Lower leg skin (tissue), 3 donors: ENCODE data around the gene REEP3.

Experiments used
- POLR2A ChIP-seq, 2 donors: fragments of 450-650 bp; IDR thresholded peaks; one replicate each; pipeline ENCODE4 v1.6.1; 2016 to 2017; ENCODE audit warnings: antibody characterized with exemption in 2 of 2, mild to moderate bottlenecking in 1 of 2, moderate library complexity in 1 of 2
- TF ChIP-seq, protein P1 (sequence below), 3 donors: fragments of 450-650 bp; IDR thresholded peaks; one replicate each; pipeline ENCODE4 v1.5.1; 2016; ENCODE audit warnings: antibody characterized with exemption in 3 of 3, mild to moderate bottlenecking in 3 of 3, moderate library complexity in 2 of 3

DNA sequence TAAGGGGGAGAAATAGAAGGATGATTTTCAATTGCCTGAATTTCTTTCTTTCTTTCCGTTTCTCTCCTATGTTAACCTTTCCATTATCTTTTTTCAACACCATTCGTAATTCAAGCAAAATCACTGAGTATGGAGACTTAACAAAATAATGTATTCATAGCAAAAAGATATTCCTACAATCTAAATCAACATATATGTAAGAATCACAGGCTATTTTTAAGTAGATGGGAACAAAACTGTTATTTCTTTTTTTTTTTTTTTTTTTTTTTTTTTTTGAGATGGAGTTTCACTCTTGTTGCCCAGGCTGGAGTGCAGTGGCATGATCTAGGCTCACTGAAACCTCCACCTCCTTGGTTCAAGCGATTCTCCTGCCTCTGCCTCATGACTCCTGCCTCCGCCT is 28.2 kb upstream of the REEP3 start:
- TF ChIP-seq, protein P1, sequence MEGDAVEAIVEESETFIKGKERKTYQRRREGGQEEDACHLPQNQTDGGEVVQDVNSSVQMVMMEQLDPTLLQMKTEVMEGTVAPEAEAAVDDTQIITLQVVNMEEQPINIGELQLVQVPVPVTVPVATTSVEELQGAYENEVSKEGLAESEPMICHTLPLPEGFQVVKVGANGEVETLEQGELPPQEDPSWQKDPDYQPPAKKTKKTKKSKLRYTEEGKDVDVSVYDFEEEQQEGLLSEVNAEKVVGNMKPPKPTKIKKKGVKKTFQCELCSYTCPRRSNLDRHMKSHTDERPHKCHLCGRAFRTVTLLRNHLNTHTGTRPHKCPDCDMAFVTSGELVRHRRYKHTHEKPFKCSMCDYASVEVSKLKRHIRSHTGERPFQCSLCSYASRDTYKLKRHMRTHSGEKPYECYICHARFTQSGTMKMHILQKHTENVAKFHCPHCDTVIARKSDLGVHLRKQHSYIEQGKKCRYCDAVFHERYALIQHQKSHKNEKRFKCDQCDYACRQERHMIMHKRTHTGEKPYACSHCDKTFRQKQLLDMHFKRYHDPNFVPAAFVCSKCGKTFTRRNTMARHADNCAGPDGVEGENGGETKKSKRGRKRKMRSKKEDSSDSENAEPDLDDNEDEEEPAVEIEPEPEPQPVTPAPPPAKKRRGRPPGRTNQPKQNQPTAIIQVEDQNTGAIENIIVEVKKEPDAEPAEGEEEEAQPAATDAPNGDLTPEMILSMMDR (IDR thresholded peaks at IDR 0.05), result no peak
- TF ChIP-seq POLR2A (IDR thresholded peaks at IDR 0.05), result no peak
